Stimulated activated CD8-positive, alpha-beta memory T cell treated with anti-CD3 and anti-CD28 coated beads, Interleukin-2, amount 100 ng/mL, for 48 hours (primary cell): Measurements from ENCODE around the gene LZTFL1.
A peak's percentile ranks its signal among the peaks of the same experiment; 100 is the strongest.

Experiments
- DNase-seq, 2 donors: peaks; one replicate each; pipeline ENCODE4 v3.0.0-alpha.2; 2020; ENCODE audit warnings: low read depth in 2 of 2

The LZTFL1 gene, protein sequence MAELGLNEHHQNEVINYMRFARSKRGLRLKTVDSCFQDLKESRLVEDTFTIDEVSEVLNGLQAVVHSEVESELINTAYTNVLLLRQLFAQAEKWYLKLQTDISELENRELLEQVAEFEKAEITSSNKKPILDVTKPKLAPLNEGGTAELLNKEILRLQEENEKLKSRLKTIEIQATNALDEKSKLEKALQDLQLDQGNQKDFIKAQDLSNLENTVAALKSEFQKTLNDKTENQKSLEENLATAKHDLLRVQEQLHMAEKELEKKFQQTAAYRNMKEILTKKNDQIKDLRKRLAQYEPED

DNA sequence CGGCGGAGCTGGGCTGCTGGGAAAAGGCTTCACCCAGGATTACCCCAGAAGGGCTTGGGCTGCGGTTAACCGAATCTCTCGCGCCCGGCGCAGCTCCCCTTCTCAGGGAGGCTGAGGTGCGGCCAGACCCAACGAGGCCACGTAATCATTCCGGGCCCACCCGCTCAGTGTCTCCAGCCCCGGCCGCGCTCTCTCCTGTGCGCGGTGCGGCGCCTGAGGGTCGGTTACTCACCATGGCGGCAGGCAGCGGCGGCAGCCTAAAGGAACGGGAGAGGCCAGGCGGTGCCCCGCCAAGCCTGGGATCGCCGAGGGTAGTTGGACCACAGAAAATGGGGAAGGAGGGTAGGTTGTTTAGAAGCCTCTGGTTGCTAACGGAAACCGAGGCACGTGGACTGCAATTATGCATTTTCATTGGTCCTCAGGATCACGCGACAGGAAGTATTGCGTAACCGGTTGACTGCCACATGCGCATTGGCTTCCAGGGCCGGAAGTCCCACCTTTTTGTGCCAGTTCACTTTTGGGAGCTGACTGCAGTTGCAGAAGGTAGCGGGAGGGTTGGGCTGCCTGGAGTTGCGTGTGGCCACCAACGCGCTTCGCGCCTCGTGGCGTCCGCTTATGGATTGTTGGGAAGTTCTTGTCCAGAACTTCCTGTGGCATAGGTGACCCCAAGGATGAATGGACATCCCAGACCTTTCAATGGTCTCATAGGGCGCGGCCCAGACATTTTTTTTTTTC lies at the start of gene LZTFL1:
LZTFL1 (minus strand) TSS at position 363 of the 735 bp plus-strand sequence; CDS start at position 235, 128 bp downstream.
- DNase-seq: peak; percentile 73 to 79

DNA sequence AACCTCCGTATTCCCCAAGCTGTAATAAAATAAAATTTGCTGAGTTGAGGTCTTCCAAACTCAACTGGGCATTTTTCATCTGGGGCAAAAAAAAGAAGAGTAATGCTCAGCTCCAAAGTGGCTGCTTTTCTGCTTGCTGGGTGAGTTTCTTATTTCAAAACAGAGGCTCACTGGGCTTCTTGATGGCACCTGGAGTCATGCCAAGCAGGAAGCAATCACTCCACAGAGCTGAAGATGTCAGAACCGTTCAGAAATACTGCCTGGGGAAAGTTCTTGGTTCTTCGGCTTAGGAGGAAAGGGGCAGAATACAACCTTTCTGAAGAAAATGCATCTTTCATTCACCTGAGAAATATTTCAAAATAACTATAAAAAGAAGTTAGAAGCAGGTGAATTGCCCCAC lies 48.5 kb upstream of the LZTFL1 start:
- DNase-seq: no peak

DNA sequence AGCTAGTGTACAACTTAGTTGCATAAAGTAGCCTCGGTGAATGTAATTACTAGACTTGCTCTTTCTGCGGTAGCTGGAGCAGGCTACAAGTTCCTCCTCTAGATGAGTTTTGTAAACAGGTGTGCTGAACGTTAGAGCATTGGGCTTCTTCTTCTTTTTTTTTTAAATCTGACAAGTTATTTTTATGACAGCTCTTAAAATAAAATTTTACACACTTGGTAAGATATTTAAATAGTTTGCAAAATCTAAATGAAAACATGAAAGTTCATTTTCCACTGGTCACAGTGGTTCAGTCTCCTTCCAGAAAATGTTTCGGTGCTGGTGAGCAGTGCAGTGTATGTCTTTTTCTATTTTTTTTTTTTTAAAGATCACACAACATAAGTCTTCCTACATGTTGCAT lies 47.4 kb upstream of the LZTFL1 start:
- no peak for DNase-seq

DNA sequence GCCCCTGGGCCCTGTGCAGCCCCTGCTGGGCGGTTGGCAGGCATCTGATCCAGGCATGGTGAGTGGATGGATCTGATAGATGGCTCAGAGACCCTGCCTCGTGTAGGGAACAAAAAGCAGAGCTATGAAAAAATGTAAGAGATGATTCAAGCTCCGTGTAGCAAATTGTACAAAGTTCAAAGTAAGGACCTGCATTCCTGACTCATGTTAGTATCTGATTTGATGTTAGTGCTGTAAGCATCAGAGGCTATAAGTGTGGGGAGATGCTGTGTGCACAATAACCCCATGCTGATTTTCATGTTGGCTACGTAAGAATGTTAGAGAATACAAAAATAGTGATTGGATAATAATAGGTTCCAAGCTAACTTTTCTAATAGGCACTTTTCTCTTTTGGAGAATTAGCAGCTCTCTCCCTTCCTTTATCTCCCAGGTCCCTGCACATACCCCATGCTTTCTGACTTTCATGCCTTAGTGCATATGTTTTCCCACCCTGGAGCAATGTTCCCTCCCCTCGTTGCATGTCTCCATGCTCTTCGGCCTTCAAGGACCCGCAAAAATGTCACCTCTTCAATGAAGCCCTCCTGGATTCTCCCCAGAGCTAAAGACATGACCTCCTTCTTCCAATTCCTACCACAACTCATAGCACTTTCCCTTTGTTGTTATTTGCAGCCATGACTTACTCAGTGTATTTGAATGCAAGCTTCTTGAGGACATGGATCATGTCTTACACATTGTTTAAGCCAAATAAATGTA lies 46.0 kb upstream of the LZTFL1 start:
- no peak for DNase-seq

DNA sequence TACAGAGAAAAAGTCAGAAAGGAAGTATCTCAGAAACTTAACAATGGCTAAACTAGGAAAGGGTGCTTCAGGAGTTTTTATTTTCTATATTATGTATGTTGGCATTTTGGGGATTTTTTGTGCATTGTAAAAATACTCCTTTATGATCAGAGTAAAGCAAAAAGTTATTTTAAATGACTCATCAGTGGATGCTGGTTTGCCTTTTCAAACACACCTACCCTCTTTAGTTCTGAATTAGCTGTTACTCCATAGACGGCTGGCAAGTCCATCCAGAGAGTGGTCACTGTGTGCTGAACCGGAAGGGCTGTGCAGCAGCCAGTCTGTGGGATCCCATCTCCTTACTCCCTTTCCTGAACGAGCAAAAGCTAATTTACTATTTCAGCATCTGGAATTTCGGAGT lies 45.4 kb upstream of the LZTFL1 start:
- no peak for DNase-seq

DNA sequence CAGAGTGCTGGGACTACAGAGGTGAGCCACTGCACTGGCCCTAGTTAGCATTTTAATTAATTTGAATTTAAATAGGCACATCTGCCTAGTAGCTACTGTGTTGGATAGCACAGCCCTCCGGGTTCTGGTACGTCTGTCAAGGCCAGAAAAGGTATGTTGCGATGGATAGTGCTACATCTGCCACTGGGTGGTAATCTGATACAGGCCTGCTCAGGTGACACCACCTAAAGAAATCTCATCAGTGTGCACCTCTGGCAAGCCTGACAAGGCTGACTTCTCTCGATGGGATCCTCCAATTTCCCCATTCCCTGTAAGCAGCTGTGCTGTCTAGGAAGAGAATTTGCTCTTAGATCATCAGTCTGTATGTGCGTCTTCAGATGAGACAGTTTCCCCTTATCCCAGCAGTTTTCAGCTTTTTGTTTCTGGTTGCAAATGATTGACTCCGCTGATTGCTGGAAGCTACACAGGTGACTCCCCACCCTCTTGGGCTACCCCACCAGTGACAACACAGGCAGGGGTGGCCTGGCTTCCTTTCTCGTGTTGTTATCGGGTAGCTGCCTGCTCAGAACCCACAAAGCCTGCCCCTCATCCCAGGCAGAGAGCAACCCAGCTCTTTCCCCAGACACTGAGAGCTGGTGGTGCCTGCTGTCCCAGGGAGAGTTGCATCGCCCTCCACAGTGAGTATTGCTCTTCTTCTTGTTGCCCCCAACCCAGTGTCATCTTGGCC lies 44.2 kb upstream of the LZTFL1 start, which contains the start of gene CCR9:
CCR9 (plus strand) TSS at position 565 of the 727 bp plus-strand sequence. CDS start 8,391 bp downstream, outside the sequence.
- DNase-seq: no peak

DNA sequence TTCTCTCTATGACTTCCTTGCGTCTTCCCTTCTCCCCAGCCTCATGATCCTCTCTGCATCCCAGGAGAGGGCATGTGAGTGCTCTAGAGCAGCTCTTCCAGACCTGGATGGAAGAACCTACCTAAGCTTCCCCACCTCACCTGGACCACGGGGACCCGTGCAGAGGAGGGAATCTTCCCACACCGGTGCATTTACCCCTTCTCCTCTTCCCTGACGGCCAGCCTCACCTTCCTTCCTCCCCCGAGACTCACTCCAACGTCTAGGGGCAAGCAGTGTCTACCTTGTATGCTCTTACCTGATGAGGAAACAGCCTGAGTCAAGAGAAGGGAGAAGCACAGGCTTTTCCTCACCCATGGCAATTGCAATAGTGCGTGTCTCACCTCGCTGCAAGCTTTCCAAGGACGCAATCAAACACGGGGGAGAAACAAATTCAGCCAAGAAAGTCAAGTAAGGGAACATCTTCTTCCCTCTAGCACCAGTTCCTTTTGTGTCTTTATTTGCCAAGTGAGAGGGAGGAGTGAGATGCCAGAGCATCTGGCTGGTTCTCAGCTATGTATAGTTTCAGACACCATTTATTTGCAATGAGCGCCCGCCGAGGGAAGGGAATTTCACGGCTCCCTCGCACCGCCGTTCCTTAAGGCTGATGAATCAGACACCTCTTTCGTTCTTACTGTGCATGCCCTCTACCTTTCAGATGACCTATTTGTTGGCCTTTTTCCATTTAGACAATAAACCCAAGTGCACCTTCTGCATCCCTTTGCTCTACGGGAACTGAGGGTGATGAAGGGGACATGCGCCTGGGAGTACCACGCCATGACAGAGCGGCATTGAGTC lies 42.7 kb upstream of the LZTFL1 start:
- DNase-seq: no peak

DNA sequence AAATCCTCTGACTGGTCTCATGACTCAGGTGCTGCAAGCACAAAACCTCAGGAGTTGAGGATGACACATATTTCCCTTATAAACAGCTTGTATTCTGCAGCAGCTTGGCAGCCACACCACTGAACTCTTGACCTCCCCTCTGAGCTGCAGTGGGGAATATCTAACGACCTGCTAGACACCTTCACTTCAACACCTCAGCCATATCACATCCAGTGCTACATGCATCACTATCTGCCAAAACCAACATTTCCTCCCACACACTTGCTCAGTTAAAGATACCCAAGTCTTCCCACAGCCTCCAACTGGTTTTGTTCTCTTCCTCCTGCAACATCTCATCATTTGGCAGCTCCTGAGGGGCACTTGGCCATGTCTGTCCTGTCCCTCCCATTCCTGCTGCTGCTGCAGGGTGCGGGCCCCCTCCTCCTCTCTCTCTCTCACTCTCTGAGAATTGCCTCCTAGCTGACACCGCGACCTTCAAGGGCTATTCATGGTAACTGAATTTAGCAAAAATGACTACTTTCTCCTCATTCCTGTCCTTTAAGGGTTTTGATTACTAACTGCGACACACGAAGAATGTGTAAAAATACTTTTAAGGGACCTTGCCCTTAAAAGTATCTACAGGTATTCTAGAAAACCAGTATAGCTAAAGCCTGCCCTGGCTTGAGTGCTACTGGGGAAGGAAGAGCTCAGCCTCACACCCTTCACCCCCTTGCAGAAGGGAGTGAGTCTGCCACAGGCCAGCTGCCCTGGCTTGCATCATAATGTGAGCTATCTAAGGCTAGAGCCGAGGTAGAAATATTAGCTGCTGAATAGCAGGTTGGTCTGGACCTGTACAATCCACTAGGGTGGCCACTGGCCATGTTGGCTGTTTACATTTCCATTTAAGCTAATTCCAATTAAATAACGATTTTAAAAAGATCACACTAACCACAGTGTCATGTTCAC lies 39.4 kb upstream of the LZTFL1 start:
- DNase-seq: peak in 1 of 2 donors; percentile 14

DNA sequence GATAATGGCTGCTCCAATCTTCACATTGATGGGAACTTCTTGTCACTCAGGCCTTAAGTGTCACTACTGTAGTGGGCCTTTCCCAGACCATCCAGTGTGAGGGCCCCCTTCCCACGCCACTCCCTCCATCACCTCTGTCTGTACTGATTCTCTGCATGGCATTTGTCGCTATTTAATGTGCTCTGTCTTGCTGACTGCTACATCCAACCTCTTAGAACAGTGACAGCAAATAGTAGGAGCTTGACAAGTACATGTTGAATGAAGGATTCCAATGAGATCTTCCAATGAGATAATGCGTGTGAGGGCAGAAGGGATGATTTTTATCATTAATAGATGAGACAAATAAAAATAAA lies 38.8 kb upstream of the LZTFL1 start:
- DNase-seq: no peak

DNA sequence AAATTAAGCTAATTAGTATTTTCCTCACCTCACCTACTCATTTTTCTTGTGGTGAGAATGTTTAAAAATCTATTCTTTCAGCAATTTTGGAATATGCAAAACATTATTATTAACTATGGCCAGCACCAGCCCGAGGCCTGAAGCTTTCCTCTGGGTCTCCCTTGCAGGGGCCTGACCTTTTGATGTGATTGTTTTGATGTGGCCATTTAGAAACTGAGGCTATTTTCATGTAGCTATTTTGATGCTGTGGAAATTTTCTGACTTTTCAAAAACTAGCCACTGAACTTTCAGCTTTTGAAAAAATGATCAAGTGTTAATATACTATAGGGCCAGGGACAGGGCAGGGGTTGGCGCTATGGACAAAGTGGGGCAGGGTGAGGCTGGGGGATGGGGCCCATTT lies 36.2 kb upstream of the LZTFL1 start:
- no peak for DNase-seq

DNA sequence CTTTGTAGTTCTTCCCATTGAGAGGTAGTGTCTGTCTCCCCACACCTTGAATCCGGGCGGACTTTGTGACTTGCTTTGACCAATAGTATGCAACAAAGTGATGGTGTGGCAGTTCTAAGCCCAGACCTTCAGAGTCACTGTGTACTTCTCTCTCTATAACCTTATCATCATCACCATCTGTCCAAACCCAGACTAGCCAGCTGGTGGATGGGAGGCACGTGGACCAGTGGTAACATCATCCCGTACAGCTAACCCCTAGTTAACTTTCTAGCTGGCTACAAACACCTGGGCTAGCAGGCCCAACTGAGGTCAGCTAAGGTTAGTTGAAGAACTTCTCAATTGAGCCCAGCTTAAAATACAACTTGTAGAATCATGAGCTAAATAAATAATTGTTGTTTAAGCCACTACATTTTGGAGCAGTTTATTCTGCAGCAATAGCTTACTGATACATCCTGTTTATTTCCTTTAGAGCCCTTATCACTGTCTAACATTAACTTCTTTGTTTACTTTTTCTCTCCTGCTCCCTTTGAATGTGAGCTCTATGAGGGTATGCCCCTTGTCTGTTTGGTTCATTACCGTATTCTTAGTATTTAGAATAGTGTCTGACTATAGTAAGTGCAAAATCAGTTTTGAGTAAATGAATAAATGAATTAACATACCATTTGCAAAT lies 32.9 kb upstream of the LZTFL1 start:
- no peak for DNase-seq

DNA sequence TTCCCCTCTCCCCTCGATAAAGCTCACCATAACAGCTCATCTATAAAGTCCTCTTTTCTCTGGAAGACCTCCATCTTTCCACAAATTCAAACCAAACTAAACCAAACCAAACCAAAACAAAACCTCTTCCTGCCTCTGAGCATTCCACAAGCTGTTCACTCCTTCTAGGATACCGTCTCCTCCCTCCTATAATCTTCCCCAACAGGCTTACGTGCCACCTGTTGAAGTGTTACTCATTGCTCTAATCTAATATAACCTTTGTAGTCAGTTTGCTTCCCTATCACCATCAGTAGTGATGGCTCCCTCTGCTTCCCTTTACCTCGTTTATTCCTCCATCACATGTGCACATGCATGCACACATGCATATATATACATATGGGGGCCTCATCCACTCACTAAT lies 31.7 kb upstream of the LZTFL1 start:
- DNase-seq: no peak

DNA sequence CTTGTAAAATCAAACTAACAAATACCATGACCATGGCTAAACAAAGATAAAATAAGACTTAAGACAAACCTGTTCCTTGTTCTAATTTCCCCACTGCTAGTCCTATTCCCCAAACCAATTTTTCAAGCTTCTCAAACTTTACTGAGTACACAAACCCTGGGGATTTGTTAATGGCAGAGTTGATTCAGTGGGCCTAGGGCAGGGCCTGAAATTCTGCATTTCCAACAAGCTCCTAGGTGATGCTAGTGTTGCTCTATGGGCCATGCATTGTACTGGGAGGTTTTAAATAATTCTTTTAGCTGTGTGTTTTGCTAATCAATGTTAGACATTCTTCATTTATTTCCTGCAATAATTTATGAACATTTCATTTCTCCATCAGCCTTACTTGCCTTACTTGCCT lies 31.1 kb upstream of the LZTFL1 start:
- no peak for DNase-seq

DNA sequence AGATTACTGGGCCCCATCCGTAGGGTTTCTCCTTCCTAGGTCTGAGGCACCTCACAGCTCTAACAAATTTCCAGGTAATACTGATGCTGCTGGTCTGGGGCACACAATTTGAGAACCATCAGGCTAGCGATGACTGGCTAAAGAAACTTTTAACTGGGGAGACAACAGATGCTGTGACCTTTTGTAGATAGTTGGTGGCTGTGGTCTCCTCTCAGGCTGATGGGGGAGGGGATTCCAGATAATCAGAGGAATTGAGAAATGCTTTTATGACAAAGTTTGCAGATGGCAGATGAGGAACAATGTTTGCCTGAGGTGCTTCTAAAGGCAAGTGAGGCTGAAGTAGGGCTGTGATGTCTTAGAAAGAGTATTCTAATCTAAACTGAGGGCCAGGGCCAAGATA lies 30.6 kb upstream of the LZTFL1 start:
- no peak for DNase-seq

DNA sequence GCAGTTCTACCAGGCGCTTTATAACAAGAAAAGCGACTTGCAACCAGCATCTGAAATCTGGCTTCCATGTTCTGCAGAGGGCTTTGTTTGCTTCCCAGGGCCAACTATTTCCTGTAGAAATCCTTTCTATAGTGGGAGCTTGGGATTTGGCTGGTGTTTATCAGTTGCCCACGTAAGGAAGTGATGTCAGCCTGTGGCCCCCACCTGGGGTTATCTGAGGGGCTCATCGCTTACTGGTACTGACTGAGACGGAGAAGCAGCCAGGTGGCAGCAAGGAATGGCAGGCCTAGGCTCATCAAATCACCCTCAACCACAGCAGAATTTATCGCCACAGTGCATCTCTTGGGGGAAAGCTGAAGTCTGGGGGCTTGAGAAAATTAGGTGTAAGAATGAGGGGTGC lies 29.9 kb upstream of the LZTFL1 start:
- DNase-seq: no peak

DNA sequence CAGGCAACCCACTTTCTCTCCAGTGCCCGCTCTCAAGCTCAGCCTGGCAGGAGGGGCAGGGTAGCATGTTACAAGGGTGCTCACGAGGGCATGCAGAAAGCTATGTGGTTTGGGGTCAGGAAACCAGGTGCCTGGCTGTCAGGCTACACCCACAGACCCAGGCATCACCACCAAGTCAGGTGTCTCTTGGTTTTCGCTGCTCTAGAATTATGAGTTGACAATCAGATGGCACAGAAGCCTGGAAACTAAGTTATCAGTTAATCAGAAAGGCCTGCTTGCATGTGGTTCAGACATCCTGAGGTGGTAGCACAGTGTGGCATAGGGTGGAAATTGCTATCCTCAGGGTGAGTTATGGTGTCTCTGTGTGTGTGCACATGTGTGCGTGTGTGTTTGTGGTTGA lies 28.2 kb upstream of the LZTFL1 start:
- DNase-seq: peak; percentile 11 to 33

DNA sequence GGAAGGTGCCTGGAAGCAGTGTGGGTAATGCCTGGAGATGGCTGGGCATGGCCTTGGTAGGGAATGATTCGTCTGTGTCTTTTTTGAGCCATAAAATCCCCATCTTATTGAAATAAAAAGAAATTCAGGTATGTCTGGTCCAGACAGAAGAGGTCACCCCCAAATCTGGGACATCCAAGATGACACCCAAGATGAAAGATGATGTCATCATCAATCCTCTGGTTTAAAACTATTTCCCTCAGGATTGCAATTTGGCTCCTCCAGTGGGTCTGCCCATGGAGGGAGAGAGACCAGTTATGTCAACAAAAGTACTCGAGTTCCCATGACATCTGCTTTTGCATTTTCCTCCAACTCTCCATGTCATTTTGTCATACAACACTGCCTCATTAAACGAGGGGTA lies 27.7 kb upstream of the LZTFL1 start:
- no peak for DNase-seq

DNA sequence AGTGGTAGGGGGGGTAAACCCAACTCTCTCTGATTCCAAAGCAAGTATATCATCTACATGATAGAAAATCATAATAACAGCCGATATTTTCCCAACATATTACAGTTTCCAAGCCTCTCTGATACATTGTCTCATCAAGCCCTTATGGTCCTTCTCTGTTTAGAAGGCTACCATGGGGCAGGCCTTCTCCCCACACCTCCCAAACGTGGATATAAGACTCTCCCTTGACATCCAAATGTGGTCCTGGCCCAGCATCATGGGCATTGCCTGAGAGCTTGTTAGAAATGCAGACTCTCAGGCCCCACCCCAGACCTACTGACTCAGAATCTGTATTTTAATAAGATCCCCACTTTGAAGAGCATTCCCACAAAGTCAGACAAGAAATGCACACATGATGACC lies 26.7 kb upstream of the LZTFL1 start:
- no peak for DNase-seq

DNA sequence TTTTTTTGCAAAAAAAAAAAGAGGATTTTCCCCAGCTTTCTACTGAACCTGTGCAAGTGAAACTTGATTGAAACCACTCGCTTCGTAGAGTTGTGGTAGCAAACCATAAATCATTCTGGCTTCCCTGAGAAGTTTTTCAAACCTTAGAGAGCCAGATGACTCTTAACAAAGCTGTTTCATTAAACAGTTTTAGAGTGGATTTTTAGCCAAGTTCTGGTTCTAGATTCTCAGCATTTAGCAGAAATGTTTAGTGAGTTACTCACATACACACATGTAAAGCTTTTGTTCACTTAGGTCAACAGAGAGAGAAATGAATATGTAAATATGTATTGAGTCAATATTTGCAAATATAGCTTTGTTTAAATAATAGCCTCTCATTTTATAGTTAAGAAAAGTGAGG lies 26.3 kb upstream of the LZTFL1 start:
- DNase-seq: no peak
